LoVo (cell line): ENCODE data around the gene TMEM217.

Experiments
- DNase-seq: peaks from one replicate; pipeline ENCODE4 v3.0.0-alpha.2; 2016; ENCODE audit warnings: low spot score

Gene TMEM217

GRCh38 chr6:37168163-37168758, 89.7 kb downstream of the TMEM217 start:
- DNase-seq = no peak

GRCh38 chr6:37162740-37163139, 95.2 kb downstream of the TMEM217 start:
- DNase-seq = no peak
